ENCODE results near the gene ZMYM4.
"Not testable (repeated sequence)": the region's sequence is repeated elsewhere in the genome, so short reads cannot be mapped to it uniquely, and the experiment has no call there.

Gene ZMYM4

DNA sequence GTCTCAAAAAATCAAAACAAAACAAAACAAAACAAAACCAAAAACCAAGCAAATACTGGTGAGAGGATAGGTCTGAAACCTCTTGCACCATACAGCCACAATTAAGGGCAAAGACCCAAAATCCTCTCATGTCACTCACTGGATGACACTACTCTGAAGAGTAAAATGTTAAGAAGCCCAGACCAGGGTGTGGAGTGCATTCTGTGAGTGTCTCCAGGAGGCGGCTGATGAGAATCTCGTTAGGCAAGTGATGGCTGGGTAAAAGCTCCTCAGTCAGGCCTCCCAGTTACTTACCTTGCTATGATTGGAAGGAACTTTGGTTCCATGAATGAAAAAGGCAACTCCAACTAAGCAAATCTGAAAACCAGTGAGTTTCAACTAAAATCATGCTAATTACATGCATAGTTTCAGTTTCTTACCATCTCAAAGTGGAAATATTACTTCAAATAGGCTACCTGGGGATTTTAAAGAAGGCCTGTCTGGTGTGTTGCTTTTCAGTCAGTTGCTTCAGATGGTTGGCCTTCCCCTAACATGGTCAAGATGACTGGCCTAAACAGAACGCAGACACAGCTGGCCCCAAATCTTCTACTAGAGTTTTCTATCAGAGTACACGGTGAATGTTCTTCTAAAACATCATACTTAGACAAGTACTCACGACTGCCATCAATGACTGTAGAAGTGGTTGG lies 193.6 kb downstream of the ZMYM4 start:
- DNase-seq: no peak

GRCh38 chr1:35463232-35463631 lies 194.7 kb downstream of the ZMYM4 start:
- DNase-seq: no peak

- DNase-seq: not testable (repeated sequence)
Observed at GRCh38 chr1:35463749-35464148, 195.2 kb downstream of the ZMYM4 start.

DNA sequence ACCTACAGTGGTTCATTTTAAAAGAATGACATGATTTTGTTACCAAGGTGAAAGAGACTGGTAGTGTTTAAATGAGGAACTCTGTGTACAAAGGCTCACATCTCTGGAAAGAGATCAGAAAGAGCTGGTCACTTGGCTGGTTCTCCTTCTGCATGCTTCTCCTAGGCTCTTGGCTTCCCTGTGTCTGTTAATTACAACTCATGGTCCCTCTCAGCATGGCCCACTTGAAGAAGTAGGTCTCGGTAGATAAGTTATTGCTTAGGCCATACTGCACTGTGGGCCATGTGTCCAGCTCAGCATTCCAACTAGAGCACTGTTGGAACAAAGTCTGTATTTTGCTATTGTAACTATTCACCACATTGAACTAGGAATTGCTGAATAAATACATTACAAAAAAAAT lies 197.6 kb downstream of the ZMYM4 start:
- DNase-seq: no peak

- DNase-seq: peak in 1 of 2 donors; percentile 27
Observed at GRCh38 chr1:35470977-35471613, 202.6 kb downstream of the ZMYM4 start.

Measured in inflammatory macrophage treated with lipopolysaccharide for 1 hour (primary cell).